Measurements from ENCODE around the gene AFDN. TPM values are rescaled to one million over a fixed set of nuclear protein-coding genes. Genes with fewer than 3 reads are reported as not detected.

Gene AFDN
- total and polyA plus RNA-seq, 10 of the 15 experiments (the other 5 are each of a cell fraction or from before 2014, with no cell fraction given) = 5.7 to 68.2 (median 45.1) TPM

- Histone ChIP-seq H3K9ac (ENCODE audit: control insufficient read depth, insufficient read depth, low read length) (no peak overlapping the region), H3K79me2 (ENCODE audit: control insufficient read depth, insufficient read depth, low read length) (no peaks in the 10 kb centered on the region), H3K4me1 (ENCODE audit: control insufficient read depth, insufficient read depth, low read length) (no peaks in the 10 kb centered on the region), H3K9me3 (replicated peaks; ENCODE audit: control insufficient read depth, insufficient read depth, low read length) (no peaks in the 10 kb centered on the region), H3K4me2 (ENCODE audit: control insufficient read depth, insufficient read depth) (no peak overlapping the region), H3K4me3 (no peak overlapping the region), H3K27ac (ENCODE audit: control insufficient read depth, insufficient read depth) (no peak overlapping the region), H4K20me1 (ENCODE audit: control insufficient read depth, insufficient read depth) (no peaks in the 10 kb centered on the region), H3K27me3 (replicated peaks in 1 of 2; ENCODE audit: control insufficient read depth in 2 of 2, insufficient read depth in 2 of 2, low read length in 1 of 2) (no peaks in the 10 kb centered on the region), H2AFZ (ENCODE audit: control insufficient read depth, low read depth, low read length) (no peak overlapping the region), H3K36me3 (ENCODE audit: control insufficient read depth in 2 of 2, insufficient read depth in 2 of 2, low read length in 1 of 2) (no peaks in the 10 kb centered on the region)
- ChIA-PET SMC1A (ENCODE audit: uncharacterized antibody, unreplicated experiment) (no interaction called here), POLR2A (no interaction called here), RAD21 (ENCODE audit: unreplicated experiment) (no interaction called here), CTCF (no interaction called here)
- ATAC-seq (no peak), DNase-seq (ENCODE audit: low read depth, low spot score) (no peak), FAIRE-seq (no peak)
- BruUV-seq (replicated peaks) = no TSS peak
- 22% methylated on average over 2 of the region's 2 CpGs for WGBS (ENCODE audit: insufficient coverage, insufficient replicate concordance, low lambda C conversion rate, missing lambda C conversion rate)
- TF ChIP-seq ZNF24 (IDR thresholded peaks at IDR 0.05) = no peak
- no peak for TF ChIP-seq BACH1 (IDR thresholded peaks at IDR 0.05; ENCODE audit: borderline replicate concordance)
- no peak for TF ChIP-seq ATF3 (IDR thresholded peaks at IDR 0.05; ENCODE audit: borderline replicate concordance, extremely low read depth, low read depth, low read length)
- TF ChIP-seq GABPA (IDR thresholded peaks at IDR 0.05; ENCODE audit: low read depth) = no peak
- no peak for TF ChIP-seq IRF3 (IDR thresholded peaks at IDR 0.05)
- TF ChIP-seq PBX3 (IDR thresholded peaks at IDR 0.05; ENCODE audit: insufficient replicate concordance, low read depth, low read length) = no peak
- no peak for TF ChIP-seq SIN3A (IDR thresholded peaks at IDR 0.05; ENCODE audit: low read depth, low read length)
- no peak for TF ChIP-seq RFX5 (IDR thresholded peaks at IDR 0.05; ENCODE audit: low read depth, low read length)
- no peak for TF ChIP-seq NR2F1 (conservative IDR thresholded peaks at IDR 0.05)
- TF ChIP-seq ATF7 (IDR thresholded peaks at IDR 0.05; ENCODE audit: low read depth) = no peak
- no peak for TF ChIP-seq ZBED1 (IDR thresholded peaks at IDR 0.05; ENCODE audit: borderline replicate concordance)
- TF ChIP-seq BHLHE40 (IDR thresholded peaks at IDR 0.05; ENCODE audit: borderline replicate concordance in 1 of 2, low read depth in 2 of 2, low read length in 1 of 2) = no peak
- TF ChIP-seq ZNF217 (IDR thresholded peaks at IDR 0.05) = no peak
- no peak for TF ChIP-seq CHD2 (IDR thresholded peaks at IDR 0.05; ENCODE audit: borderline replicate concordance, low read depth, low read length)
- TF ChIP-seq ZSCAN29 (IDR thresholded peaks at IDR 0.05) = no peak
- TF ChIP-seq USF2 (IDR thresholded peaks at IDR 0.05; ENCODE audit: borderline replicate concordance, low read depth, low read length) = no peak
- no peak for TF ChIP-seq SMAD1 (IDR thresholded peaks at IDR 0.05; ENCODE audit: low read depth, partially characterized antibody)
- TF ChIP-seq ZNF274 (IDR thresholded peaks at IDR 0.05; ENCODE audit: insufficient read depth, insufficient read length) = no peak
- TF ChIP-seq EGR1 (IDR thresholded peaks at IDR 0.05; ENCODE audit: borderline replicate concordance in 1 of 2, low read depth in 2 of 2, low read length in 2 of 2) = no peak
- intact Hi-C loops (cut with micrococcal nuclease; ENCODE audit: unreplicated experiment) = no loop called here
- in situ Hi-C loops (cut with MboI) = no loop called here
These were observed 14.6 kb upstream of the AFDN start for GRCh38 chr6:167812088-167812487.

Data from GM12878 (cell line).